ENCODE data around the gene CEP57L1.
"Not testable (repeated sequence)": the region's sequence is repeated elsewhere in the genome, so short reads cannot be mapped to it uniquely, and the experiment has no call there.

CEP57L1 gene

DNA sequence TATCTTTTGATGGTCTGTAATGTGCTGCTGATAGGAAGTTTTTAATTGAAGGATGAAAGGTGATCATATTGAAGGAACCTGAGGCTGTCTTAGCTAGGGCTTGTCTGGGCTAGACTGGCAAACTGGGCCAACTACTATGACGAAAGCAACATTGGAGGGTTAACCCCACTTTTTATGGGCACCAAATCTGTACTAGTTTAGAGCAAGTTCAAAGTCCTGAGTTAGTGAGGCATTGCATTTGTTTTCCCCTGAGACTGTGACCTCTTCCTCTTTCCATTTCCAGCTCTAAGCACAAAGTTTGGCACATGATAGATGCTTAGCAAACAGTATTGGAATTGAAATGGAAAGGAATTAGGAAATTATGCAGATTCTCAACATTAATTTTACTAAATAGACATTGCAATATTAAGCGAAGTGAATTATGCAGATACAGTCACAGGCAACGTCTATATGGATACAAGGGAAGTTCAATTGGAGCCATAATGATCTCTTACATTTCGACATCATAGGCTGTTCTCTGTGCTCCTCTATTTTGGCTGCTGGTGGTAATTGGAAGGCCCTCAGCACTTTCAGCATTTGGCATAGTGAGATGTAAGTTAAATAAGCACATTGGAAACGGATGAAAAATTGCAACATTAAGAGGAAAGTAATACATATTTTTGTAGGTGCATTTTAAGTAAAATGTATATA lies 22.2 kb downstream of the CEP57L1 start:
- DNase-seq, result no peak

DNA sequence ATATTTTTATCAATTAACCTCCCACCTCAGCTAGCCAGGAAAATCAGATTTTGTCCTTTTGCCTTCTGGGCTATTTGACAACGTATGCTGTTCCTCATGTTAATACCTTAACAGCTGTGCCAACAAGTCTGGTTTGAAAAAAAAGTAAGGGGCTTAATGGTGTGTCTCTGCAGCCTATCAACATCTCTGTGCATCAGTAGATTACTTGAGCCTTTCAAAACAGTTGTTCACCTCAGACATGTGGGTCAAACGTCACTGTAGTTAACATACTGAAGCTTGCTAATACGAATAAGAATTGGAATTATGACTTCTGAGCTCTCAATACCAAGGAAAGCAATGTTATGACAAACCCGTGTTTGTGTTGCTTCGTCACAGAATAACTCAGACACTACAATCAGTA lies 23.0 kb downstream of the CEP57L1 start:
- DNase-seq, result no peak

DNA sequence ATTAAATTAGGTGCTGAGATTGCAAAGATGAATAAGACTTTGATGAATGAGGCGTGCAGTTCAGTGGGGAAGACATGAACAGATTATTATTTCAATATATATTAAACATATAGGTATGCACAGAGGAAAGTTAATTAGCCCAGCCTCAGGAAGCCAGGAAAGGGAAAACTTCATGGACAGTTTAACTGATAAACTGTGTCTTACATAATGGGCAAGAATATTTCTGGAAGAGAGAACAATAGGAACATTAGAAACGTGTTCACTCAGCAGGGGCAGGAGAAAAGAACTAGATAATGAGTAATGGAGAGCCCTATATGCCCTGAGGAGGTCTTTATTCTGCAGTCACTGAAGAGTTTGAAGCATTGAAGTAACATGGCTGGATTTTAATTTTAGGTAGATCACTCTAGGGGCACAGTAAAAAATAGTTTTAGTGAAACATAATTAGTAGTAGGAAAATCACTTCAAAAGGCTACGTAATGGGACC lies 23.6 kb downstream of the CEP57L1 start:
- no peak for DNase-seq

DNA sequence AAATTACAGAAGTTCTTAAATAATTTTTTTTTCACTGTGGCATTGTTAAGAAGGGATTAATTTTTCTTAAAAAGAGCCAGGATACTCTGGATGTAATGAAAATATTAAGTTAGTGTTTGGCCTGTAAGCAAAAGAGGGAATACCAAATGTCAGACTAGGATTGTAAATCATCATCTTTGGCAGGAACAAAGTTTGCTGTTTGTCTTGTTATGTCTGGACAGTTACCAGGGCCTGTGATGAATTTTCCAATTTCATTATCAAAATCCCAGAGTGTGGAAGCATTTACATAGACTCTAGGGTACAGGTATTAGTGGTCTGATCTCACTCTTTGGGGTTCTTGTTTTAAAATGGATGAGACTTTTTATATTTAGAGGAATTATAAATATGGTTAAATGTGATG lies 26.1 kb downstream of the CEP57L1 start:
- no peak for DNase-seq

DNA sequence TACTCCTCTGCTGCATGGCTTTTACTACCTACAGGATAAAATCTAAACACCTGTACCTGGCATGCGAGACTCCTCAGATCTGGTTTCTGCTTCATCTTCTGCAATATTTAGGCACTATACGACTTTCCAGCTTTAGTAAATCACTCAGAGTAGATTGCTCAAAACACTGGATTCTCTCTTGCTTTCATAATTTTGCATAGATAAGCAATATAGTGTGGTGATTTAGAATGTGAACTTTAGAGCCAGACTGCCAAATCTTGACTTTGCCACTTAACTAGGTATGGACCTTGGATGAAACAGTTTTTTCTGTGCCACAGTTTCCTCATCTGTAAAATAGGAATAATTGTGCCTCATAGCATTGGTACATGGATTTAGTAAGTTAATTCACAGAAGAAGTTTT lies 28.9 kb downstream of the CEP57L1 start:
- no peak for DNase-seq

DNA sequence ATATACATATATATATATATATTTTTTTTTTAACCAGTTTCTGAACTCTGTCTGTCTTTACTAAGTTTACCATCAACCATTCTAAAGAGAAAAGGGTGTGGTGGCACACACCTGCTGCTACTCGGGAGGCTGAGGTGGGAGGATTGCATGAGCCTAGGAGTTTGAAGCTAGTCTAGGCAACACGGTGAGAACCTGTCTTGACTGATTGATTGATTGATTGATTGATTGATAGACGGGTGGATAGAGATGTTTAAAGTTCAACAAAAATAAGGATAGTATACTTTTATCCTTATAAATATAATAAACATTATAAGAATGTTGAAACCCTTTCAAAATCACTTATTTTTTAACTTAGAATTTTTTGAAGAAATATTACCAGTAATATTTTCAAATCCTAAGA lies 30.2 kb downstream of the CEP57L1 start:
- DNase-seq, result no peak

DNA sequence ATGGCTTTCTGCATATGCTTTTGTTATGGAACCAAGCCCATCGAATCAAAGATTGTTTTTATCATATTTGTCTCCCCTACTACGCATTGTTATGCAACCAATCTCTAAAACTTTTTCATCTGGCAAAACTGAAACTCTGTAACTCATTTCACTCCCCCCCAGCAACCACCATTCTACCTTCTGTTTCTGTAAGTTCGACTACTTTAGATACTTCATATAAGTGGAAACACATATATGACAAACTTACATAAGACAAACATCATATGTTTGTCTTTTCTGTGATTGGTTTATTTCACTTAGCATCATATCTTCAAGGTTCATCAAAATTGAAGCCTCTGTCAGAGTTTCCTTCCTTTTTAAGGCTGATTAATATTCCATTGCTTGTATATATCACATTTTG lies 34.8 kb downstream of the CEP57L1 start:
- DNase-seq, result no peak

DNA sequence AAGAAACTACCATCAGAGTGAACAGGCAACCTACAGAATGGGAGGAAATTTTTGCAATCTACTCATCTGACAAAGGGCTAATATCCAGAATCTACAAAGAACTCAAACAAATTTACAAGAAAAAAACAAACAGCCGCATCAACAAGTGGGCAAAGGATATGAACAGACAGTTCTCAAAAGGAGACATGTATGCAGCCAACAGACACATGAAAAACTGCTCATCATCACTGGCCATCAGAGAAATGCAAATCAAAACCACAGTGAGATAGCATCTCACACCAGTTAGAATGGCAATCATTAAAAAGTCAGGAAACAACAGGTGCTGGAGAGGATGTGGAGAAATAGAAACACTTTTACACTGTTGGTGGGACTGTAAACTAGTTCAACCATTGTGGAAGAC lies 40.3 kb downstream of the CEP57L1 start:
- not testable (repeated sequence) for DNase-seq

DNA sequence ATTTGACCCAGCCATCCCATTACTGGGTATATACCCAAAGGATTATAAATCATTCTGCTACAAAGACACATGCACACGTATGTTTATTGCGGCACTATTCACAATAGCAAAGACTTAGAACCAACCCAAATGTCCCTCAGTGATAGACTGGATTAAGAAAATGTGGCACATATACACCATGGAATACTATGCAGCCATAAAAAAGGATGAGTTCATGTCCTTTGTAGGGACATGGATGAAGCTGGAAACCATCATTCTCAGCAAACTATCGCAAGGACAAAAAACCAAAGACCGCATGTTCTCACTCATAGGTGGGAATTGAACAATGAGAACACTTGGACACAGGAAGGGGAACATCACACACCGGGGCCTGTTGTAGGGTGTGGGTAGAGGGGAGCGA lies 40.7 kb downstream of the CEP57L1 start:
- not testable (repeated sequence) for DNase-seq

DNA sequence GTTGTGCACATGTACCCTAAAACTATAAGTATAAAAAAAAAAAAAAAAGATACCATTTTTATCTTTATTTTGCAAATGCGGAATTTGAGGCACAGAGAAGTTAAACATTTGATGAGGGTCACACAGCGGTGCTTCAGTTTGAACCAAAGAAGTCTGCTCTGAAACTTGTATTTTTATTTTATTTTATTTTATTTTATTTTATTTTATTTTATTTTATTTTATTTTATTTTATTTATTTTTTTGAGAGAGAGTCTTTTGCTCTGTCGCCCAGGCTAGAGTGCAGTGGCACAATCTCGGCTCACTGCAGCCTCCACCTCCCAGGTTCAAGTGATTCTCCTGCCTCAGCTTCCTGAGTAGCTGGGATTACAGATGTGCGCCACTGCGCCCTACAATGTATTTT lies 41.2 kb downstream of the CEP57L1 start:
- not testable (repeated sequence) for DNase-seq

DNA sequence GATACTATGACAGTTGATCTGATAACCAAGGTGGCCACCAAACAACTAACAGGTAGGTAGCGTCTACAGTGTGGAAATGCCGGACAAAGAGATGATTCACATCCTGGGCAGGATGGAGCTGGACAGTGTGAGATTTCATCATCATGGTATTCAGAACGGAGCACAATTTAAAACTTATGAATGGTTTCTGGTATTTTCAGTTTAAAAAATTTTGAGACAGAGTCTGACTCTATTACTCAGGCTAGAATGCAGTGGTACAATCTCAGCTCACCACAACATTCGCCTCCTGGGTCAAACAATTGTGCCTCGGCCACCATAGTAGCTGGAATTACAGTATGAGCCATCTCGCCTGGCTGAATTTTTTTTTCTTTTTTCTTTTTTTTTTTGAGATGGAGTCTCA lies 43.8 kb downstream of the CEP57L1 start:
- DNase-seq, result no peak

DNA sequence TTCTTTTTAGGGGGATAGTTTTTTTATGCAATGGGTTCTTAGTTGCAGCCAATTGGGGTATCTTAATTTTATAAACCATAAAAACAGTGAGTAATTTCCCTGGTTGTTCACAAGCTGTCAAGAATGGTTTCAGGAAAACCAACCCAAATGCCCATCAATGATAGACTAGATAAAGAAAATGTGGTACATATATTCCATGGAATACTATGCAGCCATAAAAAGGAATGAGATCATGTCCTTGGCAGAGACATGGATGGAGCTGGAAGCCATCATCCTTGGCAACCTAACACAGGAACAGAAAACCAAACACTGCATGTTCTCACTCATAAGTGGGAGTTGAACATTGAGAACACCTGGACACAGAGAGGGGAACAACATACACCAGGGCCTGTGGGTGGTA lies 46.8 kb downstream of the CEP57L1 start:
- DNase-seq, result not testable (repeated sequence)

DNA sequence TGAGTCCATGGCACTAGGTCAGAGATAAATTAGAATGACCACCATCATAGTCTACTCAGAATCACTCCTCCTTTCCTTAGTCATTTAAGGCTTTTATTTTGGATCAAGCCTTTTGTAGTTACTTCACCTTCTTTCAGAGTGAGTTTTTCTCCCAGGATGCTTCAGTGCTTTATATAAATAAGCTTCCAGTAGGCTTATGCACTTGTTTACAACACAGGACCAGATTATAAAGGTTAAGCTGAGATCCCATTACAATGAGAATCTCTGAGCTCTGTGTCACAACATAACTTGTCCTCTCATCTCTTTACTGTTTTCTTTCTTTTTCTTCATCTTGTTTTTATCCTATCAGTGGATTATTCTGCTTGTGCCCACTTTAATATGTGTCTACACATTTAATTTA lies 47.9 kb downstream of the CEP57L1 start:
- no peak for DNase-seq

DNA sequence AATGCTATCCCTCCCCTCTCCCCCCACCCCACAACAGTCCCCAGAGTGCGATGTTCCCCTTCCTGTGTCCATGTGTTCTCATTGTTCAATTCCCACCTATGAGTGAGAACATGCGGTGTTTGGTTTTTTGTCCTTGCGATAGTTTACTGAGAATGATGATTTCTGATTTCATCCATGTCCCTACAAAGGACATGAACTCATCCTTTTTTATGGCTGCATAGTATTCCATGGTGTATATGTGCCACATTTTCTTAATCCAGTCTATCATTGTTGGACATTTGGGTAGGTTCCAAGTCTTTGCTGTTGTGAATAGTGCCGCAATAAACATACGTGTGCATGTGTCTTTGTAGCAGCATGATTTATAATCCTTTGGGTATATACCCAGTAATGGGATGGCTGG lies 52.9 kb downstream of the CEP57L1 start:
- not testable (repeated sequence) for DNase-seq

DNA sequence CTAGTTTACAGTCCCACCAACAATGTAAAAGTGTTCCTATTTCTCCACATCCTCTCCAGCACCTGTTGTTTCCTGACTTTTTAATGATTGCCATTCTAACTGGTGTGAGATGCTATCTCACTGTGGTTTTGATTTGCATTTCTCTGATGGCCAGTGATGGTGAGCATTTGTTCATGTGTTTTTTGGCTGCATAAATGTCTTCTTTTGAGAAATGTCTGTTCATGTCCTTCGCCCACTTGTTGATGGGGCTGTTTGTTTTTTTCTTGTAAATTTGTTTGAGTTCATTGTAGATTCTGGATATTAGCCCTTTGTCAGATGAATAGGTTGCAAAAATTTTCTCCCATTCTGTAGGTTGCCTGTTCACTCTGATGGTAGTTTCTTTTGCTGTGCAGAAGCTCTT lies 53.4 kb downstream of the CEP57L1 start:
- DNase-seq, result not testable (repeated sequence)

DNA sequence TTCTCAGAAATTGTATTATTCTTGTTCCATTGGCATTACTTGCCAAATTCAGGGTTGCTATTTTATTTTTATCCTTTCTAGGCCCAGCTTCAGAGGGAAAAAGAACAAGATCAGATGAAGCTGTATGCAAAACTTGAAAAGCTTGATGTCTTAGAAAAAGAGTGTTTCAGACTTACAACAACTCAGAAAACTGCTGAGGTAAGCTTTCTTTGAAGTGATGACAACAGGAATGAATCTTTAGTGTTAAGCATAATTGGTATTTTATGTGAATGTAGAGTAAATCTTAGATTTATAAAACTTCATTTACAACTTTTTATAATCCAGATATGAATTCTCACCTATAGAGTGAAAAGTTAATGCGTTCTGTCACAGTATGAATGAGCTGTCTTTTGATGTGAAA lies 58.4 kb downstream of the CEP57L1 start:
- DNase-seq, result no peak

DNA sequence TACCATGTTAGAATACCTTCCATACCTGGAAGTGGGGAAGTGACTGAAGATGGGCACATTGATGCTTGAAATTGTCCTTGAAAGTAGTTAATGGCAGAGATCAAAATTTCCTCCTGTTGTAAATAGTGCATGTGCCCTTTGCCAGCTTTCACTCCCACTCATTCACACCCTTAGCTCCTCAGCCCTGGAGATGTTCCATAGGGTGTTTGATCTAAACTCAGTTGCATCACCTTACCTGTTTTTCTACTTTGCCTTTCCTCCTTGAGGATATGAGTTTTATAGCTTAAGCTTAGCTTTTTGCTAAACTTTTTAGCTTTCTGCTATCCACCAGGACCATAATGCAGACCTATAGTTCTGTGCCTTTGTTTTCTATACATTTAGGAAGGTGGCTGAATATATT lies 69.0 kb downstream of the CEP57L1 start:
- DNase-seq, result no peak

DNA sequence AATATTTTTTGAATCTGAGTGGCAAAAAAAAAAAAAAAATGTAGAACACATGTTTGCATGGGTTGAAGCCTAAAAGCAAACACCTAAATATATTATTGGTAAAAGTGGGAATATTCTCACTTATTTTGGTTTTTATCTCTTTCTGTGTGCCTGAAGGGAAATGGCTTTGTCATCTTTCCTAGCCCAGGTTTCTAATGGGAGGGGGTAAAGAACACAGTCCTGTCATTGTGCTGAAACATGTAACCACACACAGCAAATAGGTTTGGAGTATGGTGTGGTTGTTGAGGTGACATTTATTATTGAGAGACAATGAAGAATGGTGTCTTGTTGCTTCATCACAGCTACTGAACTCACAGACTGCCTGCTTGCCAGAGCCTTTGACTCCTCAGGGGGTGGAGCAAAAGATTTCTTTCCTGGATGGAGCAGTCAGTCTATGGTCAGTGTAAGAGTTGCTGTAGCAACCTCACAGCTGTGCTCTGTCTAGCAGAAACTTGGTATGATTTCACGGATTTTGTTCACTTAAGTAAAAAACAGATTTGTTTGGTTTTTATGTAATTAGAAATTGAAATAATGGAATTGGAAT lies 70.2 kb downstream of the CEP57L1 start:
- DNase-seq, result peak; percentile 89

DNA sequence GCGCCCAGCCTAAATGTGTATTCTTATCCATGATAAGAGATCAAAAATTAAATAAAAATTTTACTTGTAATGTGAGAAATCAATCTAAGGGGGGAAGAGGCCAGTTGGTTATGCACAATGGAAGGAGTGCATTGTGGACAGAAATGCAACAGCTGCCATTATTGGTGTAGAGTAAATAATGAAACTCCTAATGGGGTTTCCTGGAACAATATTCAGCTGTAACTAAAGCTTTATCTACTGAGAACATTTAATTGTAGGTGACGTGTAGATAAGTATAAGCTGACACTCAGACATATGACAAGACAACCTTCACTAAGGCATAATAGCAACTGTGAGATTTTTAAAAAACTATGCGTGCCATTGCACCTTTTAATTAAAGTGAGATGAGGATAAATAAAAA lies 71.4 kb downstream of the CEP57L1 start:
- DNase-seq, result peak; percentile 92

DNA sequence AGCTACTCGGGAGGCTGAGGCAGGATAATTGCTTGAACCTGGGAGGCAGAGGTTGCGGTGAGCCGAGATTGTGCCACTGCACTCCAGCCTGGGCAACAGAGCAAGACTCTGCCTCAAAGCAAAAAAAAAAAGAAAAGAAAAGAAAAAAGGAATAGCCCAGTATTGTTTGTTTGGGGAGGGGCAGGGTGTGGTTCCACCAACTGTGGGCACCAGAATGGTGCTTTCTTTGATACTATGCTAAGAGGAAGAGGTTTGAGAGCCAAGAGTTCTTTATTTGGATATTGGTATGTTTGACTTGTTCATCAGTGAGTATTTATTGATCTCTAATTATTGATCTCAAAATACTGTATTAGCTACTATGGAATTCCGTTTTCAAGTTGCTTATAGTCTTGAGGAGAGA lies 72.3 kb downstream of the CEP57L1 start:
- DNase-seq, result no peak

DNA sequence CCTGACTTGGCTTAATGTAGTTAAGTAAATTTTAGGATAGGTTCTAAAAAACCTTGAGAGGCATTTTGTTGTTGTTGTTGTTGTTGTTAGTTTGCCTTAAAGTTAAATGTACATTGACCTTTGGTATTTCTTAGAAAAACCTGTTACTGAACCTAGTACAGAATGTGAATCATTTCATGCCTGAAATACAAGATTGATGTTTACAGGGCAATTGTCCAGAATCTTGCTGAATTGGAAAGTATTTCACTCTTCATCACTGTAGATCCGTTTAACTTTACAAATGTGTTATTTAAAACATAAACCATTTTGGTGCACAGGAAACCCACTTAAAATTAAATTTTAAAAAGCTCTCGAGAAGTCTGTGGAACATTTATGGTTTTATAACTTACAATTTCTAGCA lies 75.0 kb downstream of the CEP57L1 start:
- no peak for DNase-seq

DNA sequence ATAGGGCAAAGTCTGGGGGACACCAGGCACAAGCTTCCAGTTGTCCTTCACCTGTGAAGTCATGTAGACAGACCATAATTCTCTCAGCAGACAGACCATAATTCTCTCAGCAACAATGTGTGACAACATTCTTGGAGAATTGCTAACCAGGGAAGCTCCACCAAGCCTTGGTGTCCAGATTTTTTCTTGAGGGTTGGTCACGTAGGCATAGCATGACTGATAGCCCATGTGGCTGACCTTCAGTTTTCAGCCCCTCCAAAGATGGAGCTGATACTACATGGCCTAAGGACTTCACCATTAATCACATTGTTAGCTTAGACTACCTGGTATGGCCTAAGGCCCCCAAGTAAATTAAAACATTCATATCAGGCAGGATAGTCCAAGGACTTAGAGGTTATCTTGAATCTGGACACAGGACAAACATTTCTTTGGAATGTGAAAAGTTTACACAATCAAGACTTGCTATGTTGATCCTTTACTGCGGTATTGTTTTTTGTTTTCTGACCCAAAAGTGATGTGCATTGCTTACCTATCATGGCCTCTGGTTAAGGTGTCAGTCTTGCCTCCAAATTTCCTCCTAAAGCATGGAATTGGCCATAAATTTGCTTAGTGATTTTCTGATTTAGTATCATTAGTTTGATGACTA lies 76.9 kb downstream of the CEP57L1 start:
- no peak for DNase-seq

DNA sequence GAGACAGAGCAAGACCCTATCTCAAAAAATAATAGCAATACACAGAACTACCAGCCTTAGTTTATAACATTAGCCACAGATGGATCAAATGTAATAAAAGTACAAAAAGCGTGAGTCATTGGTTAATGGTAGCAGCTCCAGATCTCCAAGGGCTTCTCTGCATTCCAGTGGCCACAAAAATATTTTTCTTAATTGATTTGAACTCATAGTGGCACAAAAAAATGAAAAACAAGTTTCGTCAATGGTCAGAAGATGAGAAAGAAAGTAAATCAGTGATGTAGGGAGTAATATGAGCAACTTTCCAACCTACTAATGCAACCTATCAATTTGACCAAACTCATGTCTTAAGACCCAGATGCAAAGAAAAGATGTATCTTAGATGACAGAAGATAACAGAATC lies 79.6 kb downstream of the CEP57L1 start:
- DNase-seq, result no peak

DNA sequence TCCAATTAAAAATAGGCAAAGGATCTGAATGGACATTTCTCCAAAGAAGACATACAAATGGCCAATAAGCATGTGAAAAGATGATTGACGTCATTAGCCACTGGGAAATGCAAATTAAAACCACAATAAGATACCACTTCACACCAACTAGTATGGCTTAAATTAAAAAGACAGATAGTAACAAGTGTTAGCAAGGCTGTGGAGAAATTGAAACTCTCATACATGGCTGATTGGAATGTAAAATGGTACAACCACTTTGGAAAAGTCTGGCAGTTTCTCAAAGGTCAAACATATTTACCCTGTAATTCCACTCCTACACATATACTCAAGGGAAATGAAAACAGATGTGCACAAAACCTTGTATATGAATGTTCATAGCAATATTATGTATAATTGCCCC lies 83.6 kb downstream of the CEP57L1 start:
- no peak for DNase-seq

DNA sequence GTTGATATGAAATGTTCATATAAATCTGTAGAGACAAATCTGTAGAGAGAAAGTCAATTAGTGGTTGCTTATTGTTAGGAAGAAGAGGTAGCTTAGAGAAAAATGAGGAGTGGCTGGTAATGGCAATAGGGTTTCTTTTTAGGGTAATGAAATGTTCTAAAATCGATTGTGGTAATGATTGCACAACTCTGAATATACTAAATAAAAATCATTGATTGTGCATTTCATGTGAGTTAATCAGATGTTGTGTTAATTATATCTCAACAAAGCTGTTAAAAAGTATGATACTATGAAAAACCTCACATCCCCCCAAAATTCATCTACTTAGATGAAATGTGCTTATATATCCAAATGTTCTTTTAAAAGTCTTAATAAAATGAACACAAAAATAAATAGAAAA lies 84.2 kb downstream of the CEP57L1 start:
- no peak for DNase-seq
